SW480 (cell line): ENCODE results near the gene ISCA2.
"Not testable (repeated sequence)": the region's sequence is repeated elsewhere in the genome, so short reads cannot be mapped to it uniquely, and the experiment has no call there.

Source experiments
- DNase-seq: peaks from one replicate; pipeline ENCODE4 v3.0.0-alpha.2; 2016; ENCODE audit warnings: low spot score

ISCA2 gene

DNA sequence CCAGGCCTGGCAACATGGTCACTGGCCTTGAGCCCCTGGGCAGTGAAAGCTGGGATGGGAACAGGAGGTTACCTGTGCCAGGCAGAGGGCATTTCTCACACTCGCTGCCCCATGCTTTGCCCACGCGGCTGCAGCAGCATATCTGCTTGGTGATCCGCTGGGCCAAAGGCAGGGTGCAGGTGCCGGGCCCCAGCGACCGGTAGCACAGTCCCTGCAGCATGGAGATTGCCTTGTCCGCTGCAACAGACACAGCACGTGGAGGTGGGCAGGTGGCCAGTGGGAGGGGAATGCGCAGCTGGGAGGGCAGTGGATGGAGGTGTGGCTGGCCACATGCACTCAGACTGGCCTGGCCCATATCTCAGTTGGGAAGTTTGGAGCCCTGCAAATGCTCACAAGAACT, 35.3 kb downstream of the ISCA2 start:
- DNase-seq = no peak

DNA sequence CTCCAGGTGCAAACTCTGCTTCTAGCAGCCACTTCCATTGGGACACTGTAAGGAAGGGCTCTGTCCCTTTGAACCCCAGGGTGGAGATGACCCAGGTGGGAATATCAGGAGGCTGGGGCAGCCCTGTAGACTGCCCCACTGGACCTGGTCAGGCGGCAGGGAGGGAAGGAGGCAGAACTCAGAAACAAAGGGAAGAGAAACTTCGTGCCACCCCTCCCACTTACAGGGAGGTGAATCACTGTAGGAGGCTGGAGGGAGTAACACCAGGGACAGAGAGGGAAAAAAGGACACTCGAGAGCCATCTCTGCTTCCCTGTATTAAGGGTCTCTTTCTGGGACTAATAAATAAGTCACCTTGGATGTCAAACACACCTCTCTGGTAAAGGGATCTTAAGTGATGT, 37.4 kb downstream of the ISCA2 start:
- DNase-seq = no peak

- peak; percentile 54 for DNase-seq
Observed at GRCh38 chr14:74531467-74531866, 37.9 kb downstream of the ISCA2 start.

GRCh38 chr14:74532246-74532645, 38.7 kb downstream of the ISCA2 start:
- DNase-seq = no peak

GRCh38 chr14:74533576-74533975, 40.0 kb downstream of the ISCA2 start:
- DNase-seq = no peak

GRCh38 chr14:74535756-74536325, 42.3 kb downstream of the ISCA2 start:
- no peak for DNase-seq

DNA sequence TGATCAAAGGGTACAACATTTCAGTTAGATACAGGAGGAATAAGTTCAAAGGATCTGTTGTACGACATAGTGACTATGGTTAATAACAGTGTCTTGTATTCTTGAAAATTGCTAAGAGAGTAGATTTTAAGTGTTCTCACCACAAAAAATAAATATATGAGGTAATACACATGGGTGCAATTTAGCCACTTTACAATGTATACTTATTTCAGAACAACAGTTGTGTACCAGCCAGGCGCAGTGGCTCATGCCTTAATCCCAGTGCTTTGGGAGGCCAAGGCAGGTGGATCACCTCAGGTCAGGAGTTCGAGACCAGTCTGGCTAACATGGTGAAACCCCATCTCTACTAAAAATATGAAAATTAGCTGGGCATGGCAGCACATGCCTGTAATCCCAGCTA, 42.8 kb downstream of the ISCA2 start:
- DNase-seq = not testable (repeated sequence)

DNA sequence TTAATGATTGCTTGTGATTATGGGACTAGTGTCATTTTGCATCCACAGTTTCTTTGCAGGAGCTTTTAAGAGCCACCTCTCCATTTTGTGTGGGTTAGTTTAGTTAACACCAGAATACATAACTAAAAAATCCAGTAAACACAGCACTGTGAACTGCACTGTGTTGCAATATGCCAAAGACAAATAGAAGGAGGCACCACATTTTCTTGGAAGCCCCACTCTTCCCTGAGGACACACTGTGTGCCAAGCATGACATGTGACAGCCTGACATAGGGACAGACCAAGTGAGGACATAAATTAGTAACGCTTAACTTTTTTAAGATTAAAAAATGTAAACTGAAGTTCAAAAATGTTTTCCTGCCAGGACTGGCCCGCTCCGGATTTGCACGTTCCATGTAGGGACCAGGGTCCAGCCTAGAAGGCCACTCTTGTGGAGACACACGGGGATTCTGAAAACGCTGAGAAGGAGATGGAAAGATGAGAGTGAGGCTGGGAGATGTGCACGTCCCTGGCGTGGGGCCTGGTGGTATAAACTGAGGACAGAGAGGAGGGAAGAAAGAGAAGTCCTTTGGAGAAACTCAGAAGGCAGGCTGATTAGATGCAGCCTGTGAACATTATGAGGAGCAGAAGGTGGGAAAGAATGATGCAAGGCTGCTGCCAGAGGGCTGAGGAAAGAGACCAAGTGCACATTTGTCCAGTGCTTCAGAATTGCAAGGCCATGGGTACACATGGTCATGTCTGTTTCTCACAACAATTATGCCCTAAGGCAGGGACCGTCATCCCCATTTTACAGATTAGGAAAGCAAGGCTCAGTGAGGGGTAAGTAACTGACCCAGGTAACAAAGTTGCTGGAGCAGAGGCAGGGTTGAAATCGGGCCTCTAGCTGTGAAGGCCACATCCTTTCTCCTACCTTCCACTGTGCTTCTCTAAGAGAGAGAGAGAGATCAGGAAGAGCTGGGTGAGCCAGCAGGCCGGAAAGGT, 45.1 kb downstream of the ISCA2 start:
- no peak for DNase-seq

GRCh38 chr14:74539503-74539902, 45.9 kb downstream of the ISCA2 start:
- no peak for DNase-seq

DNA sequence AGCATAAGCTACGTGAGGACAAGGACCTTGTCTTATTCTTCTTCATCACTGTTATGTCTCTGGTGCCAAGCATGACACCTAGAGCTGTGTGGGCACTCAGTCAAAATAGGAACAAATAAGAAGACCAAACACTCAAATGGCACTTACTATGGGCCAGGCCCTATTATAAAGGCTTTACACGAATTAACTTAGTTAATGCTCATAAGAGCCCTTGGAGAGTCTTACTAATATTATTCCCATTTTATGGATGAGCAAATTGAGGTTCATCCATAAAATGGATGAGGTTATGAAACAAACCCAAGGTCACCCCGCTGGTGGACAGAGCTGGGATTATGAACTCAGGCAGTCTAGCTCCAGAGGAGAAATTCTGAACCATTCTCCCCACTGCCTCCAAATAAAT, 47.7 kb downstream of the ISCA2 start:
- DNase-seq = no peak

GRCh38 chr14:74542056-74542685, 48.6 kb downstream of the ISCA2 start:
- no peak for DNase-seq

DNA sequence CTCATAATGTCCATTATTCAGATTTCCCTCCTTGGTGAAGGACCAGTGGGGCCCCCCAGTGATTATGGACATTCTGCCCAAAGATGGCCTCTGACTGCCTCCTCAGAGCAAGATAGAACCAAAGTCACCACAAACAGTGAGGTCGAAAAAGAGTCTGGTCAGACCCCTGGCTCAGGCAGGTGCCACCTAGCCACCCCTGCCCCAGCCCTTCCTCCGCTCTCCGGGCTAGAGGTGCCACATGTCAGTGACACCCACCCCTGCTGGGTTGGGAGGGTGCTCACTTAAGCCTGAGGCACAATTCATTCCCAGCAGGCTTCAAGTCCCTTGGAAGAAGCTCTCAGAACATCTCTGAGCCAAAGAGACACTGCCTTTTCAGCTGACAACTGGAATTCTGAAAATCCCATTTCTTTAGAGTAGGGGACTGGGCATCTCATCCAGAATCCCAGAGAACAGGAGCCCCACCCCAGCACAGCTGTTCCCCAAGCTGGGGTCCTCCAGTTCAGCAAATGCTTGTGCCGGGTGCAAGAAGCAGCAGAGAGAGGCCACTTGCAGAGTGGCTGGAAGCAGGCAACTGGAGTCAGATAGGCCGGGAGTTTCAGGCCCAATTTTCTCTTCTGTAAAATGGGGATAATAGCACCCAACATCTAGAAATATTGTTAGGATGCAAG, 50.3 kb downstream of the ISCA2 start:
- DNase-seq = no peak

DNA sequence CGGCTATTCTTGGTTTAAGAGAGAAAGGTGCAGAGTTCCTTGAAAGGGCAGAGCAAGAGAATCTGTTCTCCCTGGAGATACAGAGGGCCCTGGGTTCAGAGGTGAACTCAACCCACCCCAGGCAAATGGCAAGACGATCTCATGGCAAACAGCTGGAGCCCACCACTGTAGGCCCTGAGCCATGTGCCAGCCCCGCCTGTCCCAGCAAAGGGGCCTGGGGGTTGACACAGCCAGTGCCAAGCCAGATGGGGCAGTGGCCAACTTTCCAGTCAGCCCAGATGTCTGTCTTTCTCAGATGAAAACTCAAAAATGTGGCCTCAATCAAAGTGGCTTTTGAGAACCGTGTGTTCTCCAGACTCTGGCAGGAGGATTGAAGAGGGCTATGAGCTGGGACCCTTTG, 51.8 kb downstream of the ISCA2 start:
- DNase-seq = no peak

DNA sequence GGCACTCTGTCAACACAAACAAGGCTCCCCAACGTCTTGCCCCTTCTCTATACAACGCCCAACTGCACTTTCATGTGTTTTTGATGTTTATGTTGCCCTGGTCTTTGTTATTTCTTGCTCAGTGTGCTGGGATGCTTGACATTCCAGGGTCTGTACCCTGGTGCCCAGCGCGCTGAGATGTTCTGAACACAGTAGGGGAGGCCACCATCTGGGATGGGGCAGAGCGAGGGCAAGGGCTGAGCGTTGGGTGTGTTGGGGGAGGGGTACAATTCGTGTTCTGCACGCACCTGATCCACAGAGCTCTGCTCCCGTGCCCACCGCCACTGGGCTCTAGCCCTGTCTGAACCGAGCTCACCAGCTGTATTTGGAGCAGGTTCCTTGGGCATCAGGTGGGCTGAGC, 52.9 kb downstream of the ISCA2 start:
- DNase-seq = no peak
